Esophagus (tissue), 2 donors: ENCODE results near the gene FBLN1. TPM values are rescaled to one million over a fixed set of nuclear protein-coding genes. Genes with fewer than 3 reads are reported as not detected.

Experiments used
- H3K27ac ChIP-seq, 2 donors: one replicate each; pipeline ENCODE4 v1.5.1; 2013; ENCODE audit warnings: low read depth in 2 of 2, mild to moderate bottlenecking in 2 of 2, inconsistent platforms in 1 of 2, low read length in 1 of 2, moderate library complexity in 1 of 2
- H3K27me3 ChIP-seq, 2 donors: one replicate each; pipeline ENCODE4 v1.6.1; 2013; ENCODE audit warnings: low read length in 2 of 2, control low read depth in 1 of 2, mild to moderate bottlenecking in 1 of 2; ENCODE audit not compliant: insufficient read depth in 2 of 2, control insufficient read depth in 1 of 2
- H3K36me3 ChIP-seq, 2 donors: one replicate each; pipeline ENCODE4 v1.6.1; 2013; ENCODE audit warnings: low read length in 1 of 2; ENCODE audit not compliant: control insufficient read depth in 2 of 2, insufficient read depth in 2 of 2
- H3K4me1 ChIP-seq, 2 donors: one replicate each; pipeline ENCODE4 v1.6.1; 2013; ENCODE audit warnings: low read length in 1 of 2; ENCODE audit not compliant: control insufficient read depth in 2 of 2, insufficient read depth in 2 of 2
- H3K4me3 ChIP-seq, 2 donors: one replicate each; pipeline ENCODE4 v1.5.1; 2013; ENCODE audit warnings: low read length in 2 of 2, mild to moderate bottlenecking in 2 of 2, low read depth in 1 of 2, moderate library complexity in 1 of 2
- H3K9me3 ChIP-seq, 2 donors: one replicate each; pipeline ENCODE4 v1.6.1; 2013; ENCODE audit warnings: mild to moderate bottlenecking in 2 of 2, low read depth in 1 of 2, low read length in 1 of 2, moderate library complexity in 1 of 2; ENCODE audit not compliant: control insufficient read depth in 2 of 2, insufficient read depth in 1 of 2
- WGBS, 2 donors: extraction: QIAGEN DNeasy Blood & Tissue Kit; methylation state at CpG; one replicate each; pipeline ENCODE4 v1.1.7; 2013; 5-methylcytosine and 5-hydroxymethylcytosine counted together
- polyA plus RNA-seq, 2 donors: library from polyadenylated mRNA; stranded (reverse); fragments of 200-250 nt; gene quantifications; one replicate each; pipeline ENCODE4 v1.2.3, GENCODE V29; 2013
- donor health status: healthy with polysubstance abuse.
- donor health status: Bipolar disorder and iron deficiency.

Gene FBLN1
- polyA plus RNA-seq, 2 donors, result 18.8 to 50.3 TPM

DNA sequence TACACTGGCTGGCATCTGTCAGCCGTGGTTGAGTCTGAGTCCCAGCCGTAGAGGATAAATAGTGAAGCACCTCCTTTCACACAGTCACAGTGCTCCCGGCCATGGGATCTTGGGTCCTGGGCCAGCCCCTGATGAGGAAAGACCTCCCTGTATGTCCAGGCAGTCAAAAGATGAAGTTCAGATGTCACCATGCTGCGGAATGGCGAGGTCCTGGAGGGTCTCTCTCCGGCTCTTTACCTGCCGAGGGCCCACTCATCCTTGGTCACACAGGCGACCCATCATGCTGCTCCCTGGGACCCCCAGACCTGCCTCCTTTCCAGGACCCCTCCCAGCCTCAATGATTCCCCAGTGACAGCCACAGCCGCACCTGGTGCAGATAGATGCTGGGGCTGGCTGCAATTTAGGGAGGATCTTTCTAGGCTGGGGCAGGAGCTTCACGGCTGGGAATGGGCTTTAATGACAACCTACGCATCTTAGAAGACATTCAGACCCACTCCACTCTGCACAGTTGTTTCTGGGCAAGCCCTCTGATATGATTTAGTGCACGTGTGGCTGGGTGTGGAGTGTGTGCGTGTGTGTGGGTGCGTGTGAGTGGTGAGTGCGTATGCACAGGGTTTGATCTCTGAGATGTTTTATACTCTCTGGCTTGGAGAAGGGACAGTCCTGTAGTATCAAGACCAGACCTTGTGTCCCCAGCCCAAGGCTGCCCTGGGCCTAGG lies 79.7 kb downstream of the FBLN1 start:
- Histone ChIP-seq H3K27ac (no peak overlapping the region), H3K9me3 (no peaks in the 10 kb centered on the region), H3K4me3 (no peak overlapping the region), H3K27me3 (no peaks in the 10 kb centered on the region), H3K36me3 (peaks cover 0 to 4% of the 10 kb centered on the region in 2 donors), H3K4me1 (no peaks in the 10 kb centered on the region)
- whole genome bisulfite sequencing, 2 donors, result 76 to 79% methylated on average over 15 of the region's 15 CpGs

DNA sequence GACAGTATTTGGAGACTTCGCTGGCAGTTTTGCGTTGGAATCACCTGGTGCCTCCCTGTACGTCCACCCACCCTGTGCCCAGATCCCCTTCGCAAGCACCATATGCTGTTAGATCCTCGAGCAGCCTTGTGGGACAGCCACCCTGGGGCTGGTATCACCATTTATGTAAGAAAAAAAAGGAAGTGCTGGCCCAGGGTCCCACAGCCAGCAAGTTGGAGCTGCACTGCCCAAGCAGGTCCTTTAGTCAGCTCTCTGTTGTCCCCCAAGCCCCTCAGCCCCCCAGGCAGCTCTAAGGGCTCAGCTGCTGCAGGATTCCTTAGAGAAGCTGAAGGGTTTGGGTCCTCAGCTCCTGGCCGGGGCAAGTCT lies 80.3 kb downstream of the FBLN1 start:
- Histone ChIP-seq H3K36me3 (peaks cover 0 to 4% of the 10 kb centered on the region in 2 donors), H3K4me1 (no peaks in the 10 kb centered on the region), H3K9me3 (no peaks in the 10 kb centered on the region), H3K27me3 (no peaks in the 10 kb centered on the region), H3K4me3 (no peak overlapping the region), H3K27ac (no peak overlapping the region)
- WGBS, 2 donors, result 84 to 86% methylated on average over 6 of the region's 6 CpGs

DNA sequence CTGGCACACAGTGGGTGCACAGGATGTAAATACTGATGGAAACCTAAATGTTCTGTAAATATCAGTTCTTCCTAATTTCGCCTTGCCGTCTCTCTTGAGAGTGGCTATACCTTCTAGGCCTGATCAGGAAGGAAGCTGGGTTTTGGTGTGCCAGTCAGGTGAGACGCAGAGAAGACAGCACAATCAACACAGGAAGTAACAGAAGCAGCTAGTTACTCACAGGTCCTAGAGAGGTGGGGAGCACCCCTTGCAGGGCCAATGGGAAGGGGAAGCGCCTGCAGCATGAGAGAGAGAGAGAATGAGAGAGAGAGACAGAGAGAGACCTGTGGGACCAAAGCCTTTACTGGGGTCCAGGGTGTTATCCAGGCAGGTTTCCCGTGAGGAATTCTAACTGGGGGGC lies 80.8 kb downstream of the FBLN1 start:
- Histone ChIP-seq H3K36me3 (peaks cover 0 to 4% of the 10 kb centered on the region in 2 donors), H3K4me1 (no peaks in the 10 kb centered on the region), H3K9me3 (no peaks in the 10 kb centered on the region), H3K27ac (peak overlapping the region in 1 of 2 donors; percentile 13), H3K27me3 (no peaks in the 10 kb centered on the region), H3K4me3 (no peak overlapping the region)
- WGBS, 2 donors, result 63 to 82% methylated on average over 5 of the region's 5 CpGs

DNA sequence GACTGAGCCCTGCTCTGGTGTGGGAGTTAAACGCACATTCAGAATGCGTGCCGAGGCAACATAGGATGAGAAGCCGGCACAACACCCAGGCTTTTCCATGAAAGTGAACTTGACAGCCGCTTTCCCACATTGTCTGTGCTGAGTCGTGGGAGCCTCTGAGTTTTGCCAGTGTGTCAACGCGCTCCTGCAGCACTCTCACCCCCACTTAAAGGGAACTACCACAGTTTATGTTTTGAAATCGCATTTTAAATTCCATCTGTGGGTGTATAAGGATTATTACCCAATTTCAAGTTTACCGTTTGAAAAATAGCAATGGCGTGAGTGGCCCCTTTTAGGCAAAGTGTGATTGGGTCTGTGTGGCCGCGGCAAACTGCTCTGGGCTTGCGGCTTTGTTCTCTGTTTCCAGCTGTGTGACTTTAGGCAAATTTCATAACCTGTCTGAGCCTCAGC lies 81.5 kb downstream of the FBLN1 start:
- no peak overlapping the region for H3K4me3 ChIP-seq
- peak overlapping the region in 1 of 2 donors; percentile 13 for H3K27ac ChIP-seq
- H3K9me3 ChIP-seq, result no peaks in the 10 kb centered on the region
- 60 to 68% methylated on average over 14 of the region's 14 CpGs for WGBS, 2 donors
- H3K4me1 ChIP-seq, result no peaks in the 10 kb centered on the region
- H3K27me3 ChIP-seq, result no peaks in the 10 kb centered on the region
- peaks cover 0 to 4% of the 10 kb centered on the region in 2 donors for H3K36me3 ChIP-seq

DNA sequence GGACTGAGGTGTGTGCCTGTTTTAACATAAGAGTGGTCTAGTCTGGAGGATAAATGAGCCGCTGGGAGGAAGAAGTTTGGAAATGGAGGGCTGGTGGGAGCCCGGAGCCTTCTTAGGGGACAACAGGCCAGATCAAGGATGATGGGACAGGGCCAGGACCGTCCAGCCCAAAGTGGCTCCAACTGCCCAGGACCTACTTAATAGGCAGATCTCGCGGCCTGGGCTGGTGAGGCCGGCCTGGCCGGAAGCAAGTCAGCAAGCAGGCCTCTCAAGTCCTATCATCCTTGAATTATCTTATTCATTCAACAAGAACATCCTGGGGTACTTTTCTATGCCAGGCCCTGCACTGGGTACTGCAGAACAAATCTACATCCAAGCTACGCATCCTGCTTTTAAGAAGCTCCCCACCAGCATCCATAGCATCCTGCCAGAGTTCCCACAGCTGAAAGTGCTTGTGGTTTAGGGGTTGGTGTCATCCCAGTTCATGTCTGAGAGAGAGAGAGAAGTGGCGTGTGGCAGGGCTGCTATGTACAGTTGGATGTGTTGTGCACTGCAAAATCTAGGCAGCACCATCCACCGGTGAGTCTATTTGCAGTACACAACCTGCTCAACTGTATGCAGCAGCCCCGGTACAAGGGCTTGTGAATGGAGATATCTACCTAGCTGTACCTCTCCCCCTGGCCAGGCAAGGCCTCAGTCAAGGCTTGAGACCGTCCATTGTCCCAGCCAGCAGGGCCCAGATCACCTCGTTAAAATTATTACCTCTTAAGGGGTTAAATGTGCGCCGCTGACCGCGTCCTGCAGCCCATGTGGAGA lies 82.1 kb downstream of the FBLN1 start:
- no peak overlapping the region for H3K27ac ChIP-seq
- 77 to 79% methylated on average over 17 of the region's 17 CpGs for WGBS, 2 donors
- no peaks in the 10 kb centered on the region for H3K27me3 ChIP-seq
- H3K4me1 ChIP-seq, result no peaks in the 10 kb centered on the region
- H3K36me3 ChIP-seq, result peaks cover 0 to 4% of the 10 kb centered on the region in 2 donors
- no peak overlapping the region for H3K4me3 ChIP-seq
- no peaks in the 10 kb centered on the region for H3K9me3 ChIP-seq

DNA sequence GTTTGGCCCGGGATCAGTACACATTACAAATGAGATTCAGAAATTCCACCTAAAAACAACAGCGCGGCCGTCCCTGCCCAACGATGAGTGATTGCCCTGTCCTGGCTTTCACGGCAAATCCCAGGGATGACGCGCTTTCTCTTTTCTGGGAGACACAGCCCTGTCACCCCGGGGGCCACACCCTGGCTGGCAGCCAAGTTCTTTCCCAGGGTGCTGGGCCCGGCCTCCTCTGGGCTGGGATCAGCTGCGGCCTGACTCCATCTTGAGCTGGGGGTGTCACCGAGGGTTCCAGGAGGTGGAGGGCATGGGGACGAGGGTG lies 82.7 kb downstream of the FBLN1 start:
- Histone ChIP-seq H3K27me3 (no peaks in the 10 kb centered on the region), H3K4me3 (no peak overlapping the region), H3K9me3 (no peaks in the 10 kb centered on the region), H3K4me1 (no peaks in the 10 kb centered on the region), H3K27ac (no peak overlapping the region), H3K36me3 (peaks cover 0 to 2% of the 10 kb centered on the region in 2 donors)
- 55 to 56% methylated on average over 13 of the region's 13 CpGs for WGBS, 2 donors

DNA sequence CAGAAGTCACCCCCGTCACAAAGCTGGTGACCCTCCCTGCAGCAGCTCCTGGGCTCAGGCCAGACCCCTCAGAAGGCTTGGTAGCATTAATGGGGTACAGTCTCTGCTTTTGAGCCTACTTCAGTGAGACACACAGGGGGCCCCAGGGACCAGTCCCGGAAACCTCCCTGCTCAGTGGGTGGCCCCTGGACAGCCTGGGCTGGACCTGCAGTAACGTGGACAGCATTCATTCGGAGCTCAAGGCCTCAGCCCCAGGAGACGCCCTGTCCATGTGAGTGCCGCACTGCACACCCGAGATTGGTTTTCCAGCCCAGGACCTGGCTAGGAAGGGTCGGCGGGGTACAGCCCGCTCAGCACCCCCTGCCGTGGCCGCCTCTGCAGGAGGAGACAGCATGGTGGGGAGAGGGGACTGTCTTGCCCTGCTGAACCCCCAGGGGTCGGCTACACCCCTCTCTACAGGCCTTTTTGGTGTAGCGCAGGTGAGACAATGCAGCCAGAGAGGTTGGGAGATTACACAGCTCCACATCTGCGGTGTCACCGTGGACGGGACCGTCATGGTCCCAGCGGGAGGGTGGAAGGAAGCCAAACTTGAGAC lies 83.4 kb downstream of the FBLN1 start:
- H3K36me3 ChIP-seq, result peaks cover 2 to 5% of the 10 kb centered on the region in 2 donors
- H3K27me3 ChIP-seq, result no peaks in the 10 kb centered on the region
- H3K9me3 ChIP-seq, result no peaks in the 10 kb centered on the region
- H3K4me3 ChIP-seq, result no peak overlapping the region
- WGBS, 2 donors, result 86 to 90% methylated on average over 19 of the region's 19 CpGs
- no peaks in the 10 kb centered on the region for H3K4me1 ChIP-seq
- no peak overlapping the region for H3K27ac ChIP-seq

DNA sequence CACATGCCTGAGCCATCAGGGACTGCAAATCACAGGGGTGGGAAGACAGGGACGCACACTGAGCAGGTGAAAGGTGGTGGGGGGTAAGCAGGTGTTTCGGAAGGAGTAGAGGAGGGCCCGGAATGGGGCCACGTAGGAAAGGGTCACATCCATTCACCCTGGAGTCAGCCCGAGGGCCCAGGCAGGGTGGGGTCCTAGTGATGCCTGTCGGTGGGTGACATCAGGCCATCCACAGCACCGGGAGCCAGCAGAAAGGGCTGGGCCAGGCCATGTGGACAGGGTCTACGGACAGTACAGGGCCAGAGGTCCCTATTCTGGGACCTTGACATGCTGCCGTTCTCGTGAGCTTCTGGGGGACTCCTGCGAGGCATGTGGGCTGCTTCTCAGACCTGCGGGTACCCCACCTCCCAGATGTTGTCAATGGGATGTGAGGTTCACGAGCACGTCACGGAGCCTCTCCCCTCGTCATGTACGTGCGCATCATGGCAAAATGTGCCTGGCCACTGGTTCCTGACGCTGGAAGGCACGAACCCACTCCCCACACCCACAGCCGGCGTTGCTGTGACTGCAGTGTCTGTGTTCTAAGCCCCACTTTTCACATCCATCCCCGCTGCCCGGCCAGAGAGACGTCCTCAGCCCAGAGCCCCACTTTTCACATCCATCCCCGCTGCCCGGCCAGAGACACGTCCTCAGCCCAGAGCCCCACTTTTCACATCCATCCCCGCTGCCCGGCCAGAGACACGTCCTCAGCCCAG lies 84.1 kb downstream of the FBLN1 start:
- peaks cover 2 to 5% of the 10 kb centered on the region in 2 donors for H3K36me3 ChIP-seq
- 89 to 91% methylated on average over 31 of the region's 31 CpGs for WGBS, 2 donors
- no peaks in the 10 kb centered on the region for H3K4me1 ChIP-seq
- H3K9me3 ChIP-seq, result no peaks in the 10 kb centered on the region
- H3K27ac ChIP-seq, result no peak overlapping the region
- H3K4me3 ChIP-seq, result no peak overlapping the region
- H3K27me3 ChIP-seq, result no peaks in the 10 kb centered on the region
